GM12878 (cell line): ENCODE measurements around the gene GABBR2. TPM values are rescaled to one million over a fixed set of nuclear protein-coding genes. Genes with fewer than 3 reads are reported as not detected.
A peak's percentile ranks its signal among the peaks of the same experiment; 100 is the strongest.

ENCODE experiments used
- ATAC-seq: fragments of 200-7000 bp; cut with Tn5 transposase; 3 replicates; pipeline ENCODE4 v1.9.1; 2020; ENCODE audit warnings: mild to moderate bottlenecking, moderate library complexity
- BruUV-seq: library from RNA; stranded (reverse); fragments of 400-500 nt; replicated peaks from 2 replicates; lab custom pipeline; 2021; lab: Mats Ljungman, UMichigan
- CTCF ChIA-PET: fragments of 300-600 bp; sonication (Branson Sonifier 250); formaldehyde crosslinking; extraction: SDS; loops from one replicate; lab custom pipeline; 2021; ENCODE audit warnings: inconsistent platforms; lab: Yijun Ruan, JAX
- POLR2A ChIA-PET: fragments of 350-600 bp; formaldehyde crosslinking; extraction: SDS; loops from one replicate; lab custom pipeline; 2021; ENCODE audit warnings: inconsistent platforms; lab: Charles Lee
- RAD21 ChIA-PET: fragments of 300-600 bp; sonication (Branson Sonifier 250); formaldehyde crosslinking; loops from one replicate; lab custom pipeline; 2023; ENCODE audit warnings: antibody characterized with exemption; ENCODE audit not compliant: unreplicated experiment; lab: Charles Lee
- SMC1A ChIA-PET: fragments of 300-600 bp; sonication (Branson Sonifier 250); formaldehyde crosslinking; loops from one replicate; lab custom pipeline; 2023; ENCODE audit not compliant: unreplicated experiment, uncharacterized antibody; lab: Charles Lee
- DNase-seq: peaks from one replicate; pipeline ENCODE4 v3.0.0-alpha.2; 2011; ENCODE audit warnings: low read depth, low spot score
- FAIRE-seq: peaks from 3 replicates; lab custom pipeline; 2011; peaks lifted over from hg19 to GRCh38; lab: Jason Lieb, UNC
- H2AFZ ChIP-seq: 2 replicates; pipeline ENCODE4 v1.6.0; 2011; ENCODE audit warnings: low read depth, low read length, control low read depth; ENCODE audit not compliant: control insufficient read depth
- H3K27ac ChIP-seq: 2 replicates; pipeline ENCODE4 v1.5.1; 2011; ENCODE audit warnings: control low read depth; ENCODE audit not compliant: control insufficient read depth, insufficient read depth
- H3K27me3 ChIP-seq, 2 experiments: replicated peaks in 1 of 2; 2 replicates each; pipeline versions ENCODE4 v1.6.0 to v1.6.1; 2011; ENCODE audit warnings: low read length in 1 of 2; ENCODE audit not compliant: control insufficient read depth in 2 of 2, insufficient read depth in 2 of 2
- H3K36me3 ChIP-seq, 2 experiments: 2 replicates each; pipeline ENCODE4 v1.5.1; 2011; ENCODE audit warnings: low read length in 1 of 2; ENCODE audit not compliant: control insufficient read depth in 2 of 2, insufficient read depth in 2 of 2
- H3K4me1 ChIP-seq: 2 replicates; pipeline ENCODE4 v1.6.1; 2011; ENCODE audit warnings: mild to moderate bottlenecking, low read length, moderate library complexity, mixed read lengths; ENCODE audit not compliant: control insufficient read depth, insufficient read depth
- H3K4me2 ChIP-seq: 2 replicates; pipeline ENCODE4 v1.6.0; 2011; ENCODE audit warnings: control low read depth; ENCODE audit not compliant: control insufficient read depth, insufficient read depth
- H3K4me3 ChIP-seq: fragments of 200-600 bp; sonication (generic); 2 replicates; pipeline ENCODE4 v1.5.1; 2016
- H3K79me2 ChIP-seq: 2 replicates; pipeline ENCODE4 v1.6.0; 2011; ENCODE audit warnings: low read length; ENCODE audit not compliant: control insufficient read depth, insufficient read depth
- H3K9ac ChIP-seq: 2 replicates; pipeline ENCODE4 v1.8.0; 2011; ENCODE audit warnings: low read length, control low read depth, mixed read lengths; ENCODE audit not compliant: control insufficient read depth, insufficient read depth
- H3K9me3 ChIP-seq: replicated peaks from 3 replicates; pipeline ENCODE4 v1.5.1; 2011; ENCODE audit warnings: mild to moderate bottlenecking, low read length; ENCODE audit not compliant: control insufficient read depth, insufficient read depth
- H4K20me1 ChIP-seq: 2 replicates; pipeline ENCODE4 v1.6.0; 2011; ENCODE audit not compliant: control insufficient read depth, insufficient read depth
- CBFB ChIP-seq: IDR thresholded peaks from 2 replicates; pipeline ENCODE4 v1.6.1; 2016; ENCODE audit warnings: antibody characterized with exemption, low read depth
- KDM1A ChIP-seq: fragments of 200-600 bp; sonication (generic); IDR thresholded peaks from 2 replicates; pipeline ENCODE4 v1.6.1; 2016; ENCODE audit warnings: borderline replicate concordance
- MLLT1 ChIP-seq: fragments of 450-650 bp; IDR thresholded peaks from 2 replicates; pipeline ENCODE4 v1.6.1; 2016; ENCODE audit warnings: mild to moderate bottlenecking
- NRF1 ChIP-seq: conservative IDR thresholded peaks from 2 replicates; pipeline ENCODE4 v1.6.1; 2011; ENCODE audit warnings: mild to moderate bottlenecking, low read depth, low read length, improper control_type of control experiment
- PAX5 ChIP-seq: IDR thresholded peaks from 2 replicates; pipeline ENCODE4 v1.6.1; 2011; ENCODE audit warnings: low read depth, low read length, borderline replicate concordance
- PBX3 ChIP-seq: IDR thresholded peaks from 2 replicates; pipeline ENCODE4 v1.6.1; 2011; ENCODE audit warnings: mild to moderate bottlenecking, low read depth, low read length, moderate library complexity; ENCODE audit not compliant: insufficient replicate concordance
- POU2F2 ChIP-seq: IDR thresholded peaks from 3 replicates; pipeline ENCODE4 v1.6.1; 2011; ENCODE audit warnings: low read depth, mild to moderate bottlenecking, low read length, borderline replicate concordance
- RCOR1 ChIP-seq: conservative IDR thresholded peaks from 2 replicates; pipeline ENCODE4 v1.6.1; 2012; ENCODE audit warnings: low read depth, low read length, improper control_type of control experiment
- TCF3 ChIP-seq: IDR thresholded peaks from 2 replicates; pipeline ENCODE4 v1.6.1; 2012; ENCODE audit warnings: low read depth, mild to moderate bottlenecking, low read length, borderline replicate concordance; ENCODE audit not compliant: insufficient read depth
- YY1 ChIP-seq: IDR thresholded peaks from 2 replicates; pipeline ENCODE4 v1.6.1; 2011; ENCODE audit warnings: low read depth, mild to moderate bottlenecking, low read length
- ZNF384 ChIP-seq: IDR thresholded peaks from 2 replicates; pipeline ENCODE4 v1.6.1; 2012; ENCODE audit warnings: low read depth, mild to moderate bottlenecking, low read length, improper control_type of control experiment, borderline replicate concordance
- ZNF592 ChIP-seq: fragments of 450-650 bp; IDR thresholded peaks from 2 replicates; pipeline ENCODE4 v1.6.1; 2017; ENCODE audit warnings: mild to moderate bottlenecking, moderate library complexity
- WGBS: methylation state at CpG from one replicate; pipeline ENCODE4 v1.1.6; 2016; ENCODE audit warnings: low lambda C conversion rate; ENCODE audit not compliant: insufficient replicate concordance, insufficient coverage; ENCODE audit errors: missing lambda C conversion rate; 5-methylcytosine and 5-hydroxymethylcytosine counted together
- in situ Hi-C: fragments of 300-500 bp; cut with MboI; formaldehyde crosslinking; loops from 9 replicates; pipeline ENCODE4 v1.14.3; 2018; ENCODE audit warnings: mixed read lengths
- intact Hi-C: fragments of 100-400 bp; cut with micrococcal nuclease; formaldehyde crosslinking; loops from one replicate; pipeline ENCODE4 v1.14.2; 2022; ENCODE audit not compliant: unreplicated experiment
- polyA plus RNA-seq, 11 experiments: library from polyadenylated mRNA; depleted of rRNA in 4 of 11; unstranded in 6 of 11; stranded (reverse) in 5 of 11; fragments of >200 nt; fragmentation: Nextera tagmentation in 4 of 11; fragmentation: Illumina TruSeq in 1 of 11; extraction: Ambion mirVana in 4 of 11; extraction: Trizol in 1 of 11; gene quantifications; 1 replicate in 1 of 11; 2 replicates in 10 of 11; pipeline versions ENCODE4 v1.2.1 to v1.2.3, GENCODE V29; 2011 to 2016; ENCODE audit warnings: inconsistent platforms in 2 of 11, missing spikeins in 2 of 11, low read depth in 1 of 11
- total RNA-seq, 4 experiments: library from RNA; depleted of rRNA in 3 of 4; stranded (reverse); fragments of >200 nt in 3 of 4; fragmentation: Illumina TruSeq in 1 of 4; extraction: Trizol in 1 of 4; gene quantifications; 2 replicates each; pipeline versions ENCODE4 v1.2.1 to v1.2.3, GENCODE V29; 2013 to 2021
- TF ChIP-seq, protein P1 (sequence below): fragments of 450-650 bp; IDR thresholded peaks from 2 replicates; pipeline ENCODE4 v1.6.1; 2016; ENCODE audit warnings: mild to moderate bottlenecking

The GABBR2 gene
- total and polyA plus RNA-seq, 10 of the 15 experiments (the other 5 are each of a cell fraction or from before 2014, with no cell fraction given): 0.02 to 2.2 (median 0.06) TPM; not detected in 2

DNA sequence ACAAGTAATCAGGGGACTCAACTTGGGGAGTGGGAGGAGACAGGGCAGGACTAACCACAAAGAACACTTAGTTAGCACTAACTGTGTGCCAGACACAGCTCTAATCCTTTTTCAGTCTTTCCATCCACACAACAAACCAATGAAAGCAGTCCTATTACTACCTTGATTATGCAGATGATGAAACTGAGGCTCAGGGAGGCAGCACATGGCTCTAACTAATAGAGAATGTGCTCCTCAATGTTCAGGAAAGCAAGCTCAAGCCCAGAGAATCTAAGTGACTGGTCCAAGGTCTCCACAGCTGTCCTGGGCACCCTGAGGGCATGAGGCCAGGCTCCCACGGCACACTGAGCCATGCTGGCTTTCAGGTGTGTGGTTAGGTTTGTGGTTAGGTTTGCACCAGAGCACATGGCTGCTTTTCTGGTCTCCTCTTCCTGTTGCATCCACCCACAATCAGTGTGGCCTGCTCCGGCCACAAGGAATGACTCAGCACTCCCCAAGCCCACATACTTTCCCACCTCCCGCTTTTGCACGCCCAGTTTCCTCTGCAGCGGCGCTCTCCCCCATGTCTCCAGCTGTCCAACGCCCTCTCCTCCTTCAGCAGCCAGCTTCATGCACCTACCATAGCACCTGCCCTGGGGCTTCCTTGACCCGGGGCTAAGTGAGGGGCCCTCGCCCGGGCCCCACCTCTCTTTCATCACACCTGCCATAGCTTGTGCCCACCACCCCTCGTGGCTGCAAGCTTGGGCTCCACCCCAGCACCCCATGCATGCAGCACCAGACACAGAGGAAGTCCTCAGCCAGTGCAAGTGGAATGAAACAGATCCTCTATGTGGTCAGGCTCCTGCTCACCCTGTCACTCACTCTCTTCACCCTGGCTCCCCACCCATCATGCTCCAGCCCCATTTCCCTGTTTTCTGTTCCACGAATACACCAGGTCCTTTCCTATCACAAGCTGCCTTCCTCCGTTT lies 133.1 kb downstream of the GABBR2 start:
- ATAC-seq (peak; percentile 87), DNase-seq (peak; percentile 86), FAIRE-seq (peak; percentile 89)
- ChIA-PET CTCF (interaction anchor here (0.6 to 2.4 kb wide), 2 partner anchors 39 to 100 kb away, joined by 4 to 11 read pairs; no protein-coding TSS in a partner anchor), POLR2A (no interaction called here), SMC1A (no interaction called here), RAD21 (no interaction called here)
- Histone ChIP-seq H3K4me1 (peaks cover 28% of the 10 kb centered on the region), H2AFZ (no peak overlapping the region; the same call in 1 of the 2 replicates), H3K27ac (peak overlapping the region; percentile 31), H3K9ac (no peak overlapping the region), H3K36me3 (no peaks in the 10 kb centered on the region), H3K9me3 (peaks cover 3% of the 10 kb centered on the region; the same call in 2 of the 3 replicates), H4K20me1 (no peaks in the 10 kb centered on the region; the same call in 1 of the 2 replicates), H3K4me2 (peak overlapping the region; percentile 93), H3K27me3 (no peaks in the 10 kb centered on the region), H3K79me2 (no peaks in the 10 kb centered on the region), H3K4me3 (no peak overlapping the region)
- 0% methylated on average over 13 of the region's 13 CpGs for WGBS
- BruUV-seq: no TSS peak
- intact Hi-C loops (loop anchor here (1.0 kb wide), 1 partner anchor 9 kb away; no protein-coding TSS in a partner anchor), in situ Hi-C loops (no loop called here)
- TF ChIP-seq MLLT1 (peak; percentile 83), ZNF592 (no peak), KDM1A (no peak), YY1 (0 out of 2 replicates have a peak, but pooled peaks have one; percentile 46), CBFB (peak; percentile 95), POU2F2 (0 out of 3 replicates have a peak, but pooled peaks have one; percentile 15), TCF3 (peak; percentile 70; the same call in 1 of the 2 replicates), RCOR1 (0 out of 2 replicates have a peak, but pooled peaks have one; percentile 19), PAX5 (peak; percentile 77; the same call in 1 of the 2 replicates), ZNF384 (no peak), NRF1 (no peak), PBX3 (peak; percentile 52)
- TF ChIP-seq, protein P1, sequence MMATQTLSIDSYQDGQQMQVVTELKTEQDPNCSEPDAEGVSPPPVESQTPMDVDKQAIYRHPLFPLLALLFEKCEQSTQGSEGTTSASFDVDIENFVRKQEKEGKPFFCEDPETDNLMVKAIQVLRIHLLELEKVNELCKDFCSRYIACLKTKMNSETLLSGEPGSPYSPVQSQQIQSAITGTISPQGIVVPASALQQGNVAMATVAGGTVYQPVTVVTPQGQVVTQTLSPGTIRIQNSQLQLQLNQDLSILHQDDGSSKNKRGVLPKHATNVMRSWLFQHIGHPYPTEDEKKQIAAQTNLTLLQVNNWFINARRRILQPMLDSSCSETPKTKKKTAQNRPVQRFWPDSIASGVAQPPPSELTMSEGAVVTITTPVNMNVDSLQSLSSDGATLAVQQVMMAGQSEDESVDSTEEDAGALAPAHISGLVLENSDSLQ: peak; percentile 80
